Fibroblast of lung (primary cell): ENCODE data around the gene MANBA. TPM values are rescaled to one million over a fixed set of nuclear protein-coding genes. Genes with fewer than 3 reads are reported as not detected.

ENCODE experiments used
- DNase-seq, 2 donors: peaks; one replicate each; pipeline versions ENCODE4 v3.0.0 to v3.0.0-alpha.2; 2010; ENCODE audit warnings: low read depth in 2 of 2
- H2AFZ ChIP-seq: 2 replicates; pipeline ENCODE4 v1.5.1; 2012; ENCODE audit warnings: low read length, control low read depth, inconsistent platforms
- H3K27ac ChIP-seq: 2 replicates; pipeline ENCODE4 v1.5.1; 2011; ENCODE audit warnings: low read length, control low read depth; ENCODE audit not compliant: insufficient read depth
- H3K27me3 ChIP-seq: 2 replicates; pipeline ENCODE4 v1.5.1; 2011; ENCODE audit warnings: mild to moderate bottlenecking, low read length; ENCODE audit not compliant: control insufficient read depth, insufficient read depth
- H3K36me3 ChIP-seq: 2 replicates; pipeline ENCODE4 v1.5.1; 2011; ENCODE audit warnings: low read length; ENCODE audit not compliant: control insufficient read depth, insufficient read depth
- H3K4me1 ChIP-seq: 2 replicates; pipeline ENCODE4 v1.5.1; 2011; ENCODE audit warnings: low read length; ENCODE audit not compliant: control insufficient read depth, insufficient read depth; ENCODE audit errors: extremely low read depth
- H3K4me2 ChIP-seq: 2 replicates; pipeline ENCODE4 v1.5.1; 2011; ENCODE audit warnings: low read length, control low read depth; ENCODE audit not compliant: insufficient read depth; ENCODE audit errors: extremely low read depth
- H3K4me3 ChIP-seq, 4 experiments: fragments of 200-600 bp in 1 of 4; sonication (generic) in 1 of 4; replicated peaks in 1 of 4; 2 replicates each; pipeline ENCODE4 v1.5.1; 2011 to 2016; ENCODE audit warnings: low read length in 4 of 4, low read depth in 3 of 4, mild to moderate bottlenecking in 3 of 4, control low read depth in 2 of 4, inconsistent platforms in 1 of 4, mixed read lengths in 1 of 4; ENCODE audit not compliant: insufficient read depth in 1 of 4; ENCODE audit errors: control extremely low read depth in 1 of 4
- H3K79me2 ChIP-seq: 2 replicates; pipeline ENCODE4 v1.5.1; 2012; ENCODE audit warnings: mild to moderate bottlenecking, low read length, inconsistent platforms; ENCODE audit not compliant: control insufficient read depth, insufficient read depth
- H3K9ac ChIP-seq: 2 replicates; pipeline ENCODE4 v1.5.1; 2011; ENCODE audit warnings: mild to moderate bottlenecking, low read length, control low read depth; ENCODE audit not compliant: insufficient read depth
- H3K9me3 ChIP-seq: 2 replicates; pipeline ENCODE4 v1.5.1; 2012; ENCODE audit warnings: low read depth, low read length; ENCODE audit not compliant: control insufficient read depth, insufficient read depth
- H4K20me1 ChIP-seq: 2 replicates; pipeline ENCODE4 v1.5.1; 2011; ENCODE audit warnings: low read length; ENCODE audit not compliant: control insufficient read depth, insufficient read depth; ENCODE audit errors: extremely low read depth
- EZH2 ChIP-seq: IDR thresholded peaks from 2 replicates; pipeline ENCODE4 v1.5.1; 2012; ENCODE audit warnings: low read length, control low read depth, mild to moderate bottlenecking; ENCODE audit errors: missing control alignments
- polyA plus RNA-seq, 2 donors: library from polyadenylated mRNA; depleted of rRNA in 1 of 2; stranded (reverse) in 1 of 2; unstranded in 1 of 2; fragments of >200 nt; gene quantifications; 2 replicates each; pipeline ENCODE4 v1.2.1, GENCODE V29; 2011 to 2012; ENCODE audit warnings: missing spikeins in 1 of 2
- total RNA-seq: library from RNA; depleted of rRNA; stranded (reverse); fragments of >200 nt; gene quantifications from 2 replicates; pipeline ENCODE4 v1.2.1, GENCODE V29; 2014
- TF ChIP-seq, protein P1 (sequence below), 2 donors: IDR thresholded peaks in 1 of 2; conservative IDR thresholded peaks in 1 of 2; 1 replicate in 1 of 2; 2 replicates in 1 of 2; pipeline ENCODE4 v1.5.1; 2011 to 2012; ENCODE audit warnings: low read length in 2 of 2, control low read depth in 1 of 2, inconsistent platforms in 1 of 2, low read depth in 1 of 2, mild to moderate bottlenecking in 1 of 2

Gene MANBA
- total and polyA plus RNA-seq, 2 donors (not counting 1 experiment from before 2014, with no cell fraction given): 13.4 to 97.9 TPM

DNA sequence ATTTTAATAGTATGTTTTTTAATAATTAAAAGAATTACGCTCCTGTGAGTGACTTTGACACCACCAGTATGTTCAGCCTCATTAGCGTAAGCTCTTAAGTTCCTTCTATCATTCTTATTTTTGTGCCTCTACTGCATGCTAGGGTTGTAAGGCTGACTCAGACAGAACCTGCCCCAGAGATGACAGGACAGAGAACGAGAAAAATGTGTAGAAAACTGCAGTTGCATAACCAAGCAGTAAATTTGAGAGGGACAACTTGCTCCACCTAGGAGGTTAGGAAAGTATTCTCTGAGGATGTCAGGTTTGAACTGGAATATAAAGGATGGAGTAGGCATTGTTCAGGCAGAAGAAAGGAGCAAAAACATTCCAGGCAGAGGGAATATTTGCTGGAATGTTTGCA is 160.9 kb downstream of the MANBA start:
- no peak overlapping the region for H3K4me2 ChIP-seq
- H3K36me3 ChIP-seq: peaks cover 4% of the 10 kb centered on the region
- no peak overlapping the region for H3K27ac ChIP-seq
- no peaks in the 10 kb centered on the region for H3K9me3 ChIP-seq
- H3K4me1 ChIP-seq: no peaks in the 10 kb centered on the region
- no peak overlapping the region for H2AFZ ChIP-seq
- H4K20me1 ChIP-seq: no peaks in the 10 kb centered on the region
- TF ChIP-seq, protein P1, sequence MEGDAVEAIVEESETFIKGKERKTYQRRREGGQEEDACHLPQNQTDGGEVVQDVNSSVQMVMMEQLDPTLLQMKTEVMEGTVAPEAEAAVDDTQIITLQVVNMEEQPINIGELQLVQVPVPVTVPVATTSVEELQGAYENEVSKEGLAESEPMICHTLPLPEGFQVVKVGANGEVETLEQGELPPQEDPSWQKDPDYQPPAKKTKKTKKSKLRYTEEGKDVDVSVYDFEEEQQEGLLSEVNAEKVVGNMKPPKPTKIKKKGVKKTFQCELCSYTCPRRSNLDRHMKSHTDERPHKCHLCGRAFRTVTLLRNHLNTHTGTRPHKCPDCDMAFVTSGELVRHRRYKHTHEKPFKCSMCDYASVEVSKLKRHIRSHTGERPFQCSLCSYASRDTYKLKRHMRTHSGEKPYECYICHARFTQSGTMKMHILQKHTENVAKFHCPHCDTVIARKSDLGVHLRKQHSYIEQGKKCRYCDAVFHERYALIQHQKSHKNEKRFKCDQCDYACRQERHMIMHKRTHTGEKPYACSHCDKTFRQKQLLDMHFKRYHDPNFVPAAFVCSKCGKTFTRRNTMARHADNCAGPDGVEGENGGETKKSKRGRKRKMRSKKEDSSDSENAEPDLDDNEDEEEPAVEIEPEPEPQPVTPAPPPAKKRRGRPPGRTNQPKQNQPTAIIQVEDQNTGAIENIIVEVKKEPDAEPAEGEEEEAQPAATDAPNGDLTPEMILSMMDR (conservative IDR thresholded peaks at IDR 0.05 in 1 of 2, IDR thresholded peaks at IDR 0.05 in 1 of 2; ENCODE audit: low read depth in 1 of 2, low read length in 2 of 2): no peak
- TF ChIP-seq EZH2: no peak
- no peak for DNase-seq
- no peaks in the 10 kb centered on the region for H3K27me3 ChIP-seq
- H3K4me3 ChIP-seq: no peak overlapping the region
- no peak overlapping the region for H3K9ac ChIP-seq
- no peaks in the 10 kb centered on the region for H3K79me2 ChIP-seq

DNA sequence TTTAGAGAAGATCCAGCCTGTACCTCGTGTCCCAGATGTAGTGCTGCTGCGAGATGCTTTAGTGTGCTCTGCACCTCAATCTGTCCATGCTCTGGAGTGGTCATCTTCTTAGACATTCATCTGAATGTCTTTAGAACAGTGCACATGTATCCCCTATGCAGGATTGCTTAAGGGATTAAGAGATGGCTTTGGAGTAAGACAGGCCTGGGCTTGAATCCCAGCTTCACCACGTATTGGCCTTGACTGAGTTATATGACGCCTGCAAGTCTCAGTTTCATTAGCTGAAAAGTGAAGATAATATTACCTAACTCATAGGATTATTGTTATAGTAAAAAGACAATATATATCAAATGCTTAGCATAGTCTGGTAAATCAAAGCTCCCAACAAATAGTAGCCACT is 161.3 kb downstream of the MANBA start:
- no peak for DNase-seq
- Histone ChIP-seq H3K4me3 (no peak overlapping the region), H3K4me1 (no peaks in the 10 kb centered on the region), H2AFZ (no peak overlapping the region), H3K36me3 (peaks cover 4% of the 10 kb centered on the region), H3K4me2 (no peak overlapping the region), H3K9me3 (no peaks in the 10 kb centered on the region), H4K20me1 (no peaks in the 10 kb centered on the region), H3K9ac (no peak overlapping the region), H3K79me2 (no peaks in the 10 kb centered on the region), H3K27me3 (no peaks in the 10 kb centered on the region), H3K27ac (no peak overlapping the region)
- TF ChIP-seq, protein P1 (conservative IDR thresholded peaks at IDR 0.05 in 1 of 2, IDR thresholded peaks at IDR 0.05 in 1 of 2; ENCODE audit: low read depth in 1 of 2, low read length in 2 of 2): no peak
- TF ChIP-seq EZH2: no peak

DNA sequence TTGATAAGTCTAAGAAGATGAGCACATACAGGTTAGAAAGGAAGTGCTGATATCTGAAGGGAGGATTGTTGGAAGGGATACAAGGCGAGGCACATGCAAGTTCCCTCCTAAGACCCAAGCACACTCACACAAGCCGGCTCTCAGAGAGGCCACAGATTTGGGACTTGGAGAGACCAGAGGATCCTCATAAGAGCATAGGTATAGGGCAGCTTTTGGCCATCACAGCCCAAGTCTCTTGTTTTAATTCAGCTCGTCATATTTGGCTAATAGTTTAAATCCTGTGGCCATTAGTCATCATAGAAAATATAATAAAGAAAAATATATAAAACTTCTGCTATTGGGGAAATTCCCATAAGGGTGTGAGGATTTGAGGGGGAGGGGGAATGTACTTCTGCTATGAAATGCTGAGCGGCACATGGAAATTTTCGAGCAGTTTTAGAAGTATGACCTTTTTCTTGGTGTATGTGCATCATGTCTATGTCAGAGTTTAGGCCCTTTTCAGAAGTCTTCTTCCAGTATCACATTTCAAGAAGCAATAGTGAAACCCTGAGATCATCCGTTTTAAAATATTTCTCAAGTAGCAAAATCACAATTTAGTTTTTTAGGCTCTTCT is 161.9 kb downstream of the MANBA start:
- Histone ChIP-seq H3K27ac (no peak overlapping the region), H3K27me3 (no peaks in the 10 kb centered on the region), H3K4me2 (no peak overlapping the region), H2AFZ (no peak overlapping the region), H3K79me2 (no peaks in the 10 kb centered on the region), H3K9me3 (no peaks in the 10 kb centered on the region), H3K4me3 (no peak overlapping the region), H3K4me1 (no peaks in the 10 kb centered on the region), H4K20me1 (no peaks in the 10 kb centered on the region), H3K9ac (no peak overlapping the region), H3K36me3 (peaks cover 4% of the 10 kb centered on the region)
- DNase-seq: peak; percentile 28 to 31
- TF ChIP-seq, protein P1 (conservative IDR thresholded peaks at IDR 0.05 in 1 of 2, IDR thresholded peaks at IDR 0.05 in 1 of 2; ENCODE audit: low read depth in 1 of 2, low read length in 2 of 2): no peak
- no peak for TF ChIP-seq EZH2
